Fibroblast of the conjunctiva (primary cell): ENCODE measurements around the gene TOMM7.
"Not testable (repeated sequence)": the region's sequence is repeated elsewhere in the genome, so short reads cannot be mapped to it uniquely, and the experiment has no call there.

Experiments used
- DNase-seq: peaks from one replicate; pipeline ENCODE4 v3.0.0-alpha.2; 2010; ENCODE audit warnings: low read depth

The TOMM7 gene

GRCh38 chr7:22821702-22822485, 755 bp downstream of the TOMM7 start:
- DNase-seq = no peak

DNA sequence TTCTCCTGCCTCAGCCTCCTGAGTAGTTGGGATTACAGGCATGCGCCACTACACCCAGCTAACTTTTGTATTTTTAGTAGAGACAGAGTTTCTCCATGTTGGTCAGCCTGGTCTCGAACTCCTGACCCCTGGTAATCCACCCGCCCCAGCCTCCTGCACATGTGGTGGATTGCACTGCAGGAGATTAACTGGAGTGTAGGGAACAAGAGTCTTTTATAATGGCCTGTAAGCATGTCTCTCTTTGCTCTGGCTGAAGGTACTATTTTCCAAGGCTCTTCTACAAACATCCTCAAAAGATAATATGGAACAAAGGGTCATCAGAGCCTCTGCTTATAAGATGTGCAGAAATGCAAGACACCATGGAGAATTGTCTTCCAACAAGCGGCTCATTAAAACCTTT, 3.2 kb downstream of the TOMM7 start:
- no peak for DNase-seq

- no peak for DNase-seq
Measured at GRCh38 chr7:22814261-22815208, 8.1 kb downstream of the TOMM7 start.

GRCh38 chr7:22812353-22812752, 10.3 kb downstream of the TOMM7 start:
- no peak for DNase-seq

- no peak for DNase-seq
Measured at GRCh38 chr7:22811746-22812280, 10.8 kb downstream of the TOMM7 start.

- DNase-seq = no peak
Measured at GRCh38 chr7:22810843-22811242, 11.8 kb downstream of the TOMM7 start.

- no peak for DNase-seq
Measured at GRCh38 chr7:22809902-22810642, 12.6 kb downstream of the TOMM7 start.

GRCh38 chr7:22808140-22808539, 14.5 kb downstream of the TOMM7 start:
- no peak for DNase-seq

DNA sequence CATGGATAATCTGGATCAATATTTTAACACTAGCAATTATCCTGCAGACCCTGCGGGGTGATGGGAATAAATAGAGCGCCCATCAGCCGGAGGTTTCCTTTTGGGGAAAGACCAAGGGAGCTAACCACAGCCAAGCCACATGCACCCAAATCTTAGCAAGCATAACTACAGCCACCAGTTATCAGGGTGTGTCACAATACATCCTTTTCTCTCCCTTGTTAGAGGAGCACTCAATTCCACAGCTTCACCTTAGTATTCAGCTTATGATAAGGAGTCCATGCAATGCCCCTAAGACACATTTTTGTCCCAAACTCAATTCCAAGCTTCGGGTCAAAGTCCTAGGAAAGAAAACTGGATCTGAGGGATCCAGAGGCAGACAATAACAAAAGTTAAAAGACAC, 15.9 kb downstream of the TOMM7 start:
- no peak for DNase-seq

GRCh38 chr7:22805227-22805626, 17.4 kb downstream of the TOMM7 start:
- no peak for DNase-seq

- DNase-seq = not testable (repeated sequence)
Measured at GRCh38 chr7:22802831-22803230, 19.8 kb downstream of the TOMM7 start.

- no peak for DNase-seq
Measured at GRCh38 chr7:22802426-22802825, 20.2 kb downstream of the TOMM7 start.

DNA sequence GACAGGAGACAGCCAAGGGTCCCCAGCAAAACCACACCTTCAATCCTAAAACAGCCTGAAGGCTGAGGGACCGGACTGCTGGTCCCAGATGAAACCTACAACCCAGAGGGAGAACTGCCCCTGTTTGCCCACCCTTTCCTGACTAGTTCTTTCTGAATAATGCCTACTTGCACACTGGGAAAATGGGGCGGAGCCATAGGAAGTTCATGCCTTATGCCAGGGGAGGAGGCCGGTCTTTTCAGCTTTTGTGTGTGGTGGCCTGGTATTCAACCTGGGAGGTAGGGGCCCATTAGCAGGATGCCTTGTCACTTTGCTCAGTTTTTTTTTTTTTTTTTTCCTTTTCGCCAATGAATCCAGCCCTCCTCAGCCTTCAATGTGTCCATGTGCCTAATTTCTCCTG, 20.7 kb downstream of the TOMM7 start:
- DNase-seq = no peak

DNA sequence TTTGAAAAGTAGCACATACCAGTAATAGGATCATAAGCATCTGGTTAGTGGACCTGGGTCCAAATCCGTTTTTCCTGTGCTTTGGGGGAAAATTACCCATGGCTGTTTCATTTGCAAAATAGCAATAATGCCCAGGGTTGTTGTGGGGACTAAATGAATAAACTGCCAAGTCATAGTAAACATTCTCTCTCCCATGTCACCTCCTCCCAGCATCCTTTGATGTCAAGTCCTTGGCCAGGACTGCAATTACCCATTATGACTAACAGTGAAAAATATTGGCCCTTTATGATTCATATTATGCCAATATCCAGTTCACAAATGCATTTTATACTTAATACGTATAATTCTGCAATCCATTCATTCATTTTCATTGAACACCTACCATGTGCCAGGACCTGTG, 23.0 kb downstream of the TOMM7 start:
- DNase-seq = no peak

GRCh38 chr7:22793593-22794462, 28.8 kb downstream of the TOMM7 start:
- no peak for DNase-seq

GRCh38 chr7:22791204-22792158, 31.2 kb downstream of the TOMM7 start:
- no peak for DNase-seq

DNA sequence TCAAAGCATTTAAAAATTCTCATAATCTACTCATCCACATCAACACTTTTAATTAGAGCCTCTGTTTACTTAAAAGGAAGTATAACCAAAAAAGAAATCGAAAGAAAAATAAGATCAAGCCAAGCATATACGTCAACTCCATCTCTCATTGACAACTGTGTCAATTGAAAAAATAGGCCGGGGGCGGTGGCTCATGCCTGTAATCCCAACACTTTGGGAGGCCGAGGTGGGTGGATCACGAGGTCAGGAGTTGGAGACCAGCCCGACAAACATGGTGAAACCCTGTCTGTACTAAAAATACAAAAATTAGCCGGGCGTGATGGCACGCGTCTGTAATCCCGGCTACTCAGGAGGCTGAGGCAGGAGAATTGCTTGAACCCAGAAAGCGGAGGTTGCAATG, 32.0 kb downstream of the TOMM7 start:
- DNase-seq = not testable (repeated sequence)

DNA sequence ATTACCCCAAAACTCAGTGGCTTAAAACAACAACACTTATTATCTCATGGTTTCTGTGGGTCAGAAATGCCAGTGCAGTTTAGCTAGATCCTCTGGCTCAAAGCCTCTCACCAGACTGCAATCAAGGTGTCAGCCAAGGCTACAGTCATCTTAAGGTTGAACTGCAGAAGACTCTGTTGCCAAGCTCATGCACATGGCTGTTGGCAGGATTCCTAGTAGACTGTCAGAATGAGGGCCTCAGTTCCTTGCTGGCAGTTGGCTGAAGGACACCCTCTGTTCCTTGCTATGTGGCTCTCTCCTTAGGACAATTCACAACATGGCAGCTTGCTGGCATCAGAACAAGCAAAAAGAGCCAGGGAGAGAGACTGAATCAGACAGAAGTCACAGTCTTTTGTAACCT, 34.7 kb downstream of the TOMM7 start:
- DNase-seq = no peak

DNA sequence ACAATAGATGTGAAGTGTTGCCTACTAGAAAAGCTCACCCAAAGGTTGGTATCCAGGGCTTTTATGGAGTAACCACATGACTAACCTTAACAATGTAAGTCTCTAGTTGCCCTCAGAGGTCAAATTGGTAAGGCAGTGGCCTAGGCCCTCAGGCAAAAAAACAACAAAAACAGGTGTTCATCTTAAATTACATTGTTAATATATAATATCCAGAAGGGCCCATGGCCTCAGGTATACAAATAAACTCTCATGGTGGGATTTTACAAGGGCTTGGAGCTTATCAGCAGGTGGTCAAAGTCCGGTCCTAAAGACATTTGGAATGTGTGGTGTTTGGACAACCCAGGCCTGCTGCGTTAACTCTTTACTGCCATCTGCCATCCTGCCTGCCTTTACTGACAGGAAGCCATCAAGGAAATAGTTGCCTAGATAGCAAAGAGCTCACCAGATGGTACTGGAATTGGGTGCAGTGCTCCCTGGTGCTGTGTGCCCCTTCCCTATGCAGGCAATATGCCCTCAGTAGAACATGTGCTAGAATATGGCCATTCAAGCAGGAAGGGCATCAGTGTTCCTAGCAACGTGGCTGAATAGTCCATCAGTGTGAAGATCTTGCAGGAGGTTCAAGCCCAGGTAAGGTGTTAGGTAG, 36.2 kb downstream of the TOMM7 start:
- DNase-seq = no peak
